HCT116 (cell line): ENCODE measurements around the gene ARSG.

ENCODE experiments used
- CTCF ChIP-seq, 3 experiments: fragments of 200-600 bp in 1 of 3; sonication (generic) in 1 of 3; IDR thresholded peaks in 2 of 3; conservative IDR thresholded peaks in 1 of 3; 2 replicates each; pipeline ENCODE4 v1.5.1; 2012 to 2017; ENCODE audit warnings: low read depth in 2 of 3, low read length in 2 of 3, antibody characterized with exemption in 1 of 3, borderline replicate concordance in 1 of 3, control low read depth in 1 of 3, mild to moderate bottlenecking in 1 of 3, mixed read lengths in 1 of 3, mixed run types in 1 of 3, moderate library complexity in 1 of 3; ENCODE audit not compliant: insufficient read depth in 1 of 3
- EZH2 ChIP-seq: fragments of 200-600 bp; sonication (generic); IDR thresholded peaks from 2 replicates; pipeline ENCODE4 v1.6.1; 2017; ENCODE audit warnings: antibody characterized with exemption, mixed run types
- EZH2phosphoT487 ChIP-seq: fragments of 200-600 bp; IDR thresholded peaks from 2 replicates; pipeline ENCODE4 v1.6.1; 2018; ENCODE audit warnings: antibody characterized with exemption, borderline replicate concordance
- MAX ChIP-seq: IDR thresholded peaks from 2 replicates; pipeline ENCODE4 v1.6.1; 2012
- POLR2A ChIP-seq: IDR thresholded peaks from 2 replicates; pipeline ENCODE4 v1.7.0; 2011; ENCODE audit warnings: borderline replicate concordance; ENCODE audit not compliant: insufficient read depth, insufficient read length; ENCODE audit errors: extremely low read depth
- POLR2AphosphoS5 ChIP-seq: IDR thresholded peaks from 2 replicates; pipeline ENCODE4 v1.6.1; 2011; ENCODE audit warnings: mild to moderate bottlenecking, low read depth, low read length, moderate library complexity
- YY1 ChIP-seq: IDR thresholded peaks from 2 replicates; pipeline ENCODE4 v1.6.1; 2011; ENCODE audit warnings: low read length, low read depth, moderate library complexity, mild to moderate bottlenecking; ENCODE audit not compliant: insufficient replicate concordance; ENCODE audit errors: extremely low read depth

GRCh38 chr17:68443972-68444464, 152.7 kb downstream of the ARSG start:
- TF ChIP-seq CTCF (IDR thresholded peaks at IDR 0.05 in 2 of 3, conservative IDR thresholded peaks at IDR 0.05 in 1 of 3; ENCODE audit: borderline replicate concordance in 1 of 3, insufficient read depth in 1 of 3, low read depth in 2 of 3, low read length in 2 of 3) (no peak), EZH2phosphoT487 (no peak), POLR2A (no peak), EZH2 (no peak), MAX (no peak), POLR2AphosphoS5 (no peak), YY1 (no peak)
